HCT116 (cell line): ENCODE results near the gene PAPPA2.

Experiments
- EZH2 ChIP-seq: fragments of 200-600 bp; sonication (generic); IDR thresholded peaks from 2 replicates; pipeline ENCODE4 v1.6.1; 2017; ENCODE audit warnings: antibody characterized with exemption, mixed run types
- POLR2A ChIP-seq: IDR thresholded peaks from 2 replicates; pipeline ENCODE4 v1.7.0; 2011; ENCODE audit warnings: borderline replicate concordance; ENCODE audit not compliant: insufficient read depth, insufficient read length; ENCODE audit errors: extremely low read depth
- TF ChIP-seq, protein P1 (sequence below), 3 experiments: fragments of 200-600 bp in 1 of 3; sonication (generic) in 1 of 3; IDR thresholded peaks in 2 of 3; conservative IDR thresholded peaks in 1 of 3; 2 replicates each; pipeline ENCODE4 v1.5.1; 2012 to 2017; ENCODE audit warnings: low read depth in 2 of 3, low read length in 2 of 3, antibody characterized with exemption in 1 of 3, borderline replicate concordance in 1 of 3, control low read depth in 1 of 3, mild to moderate bottlenecking in 1 of 3, mixed read lengths in 1 of 3, mixed run types in 1 of 3, moderate library complexity in 1 of 3; ENCODE audit not compliant: insufficient read depth in 1 of 3

- TF ChIP-seq, protein P1, sequence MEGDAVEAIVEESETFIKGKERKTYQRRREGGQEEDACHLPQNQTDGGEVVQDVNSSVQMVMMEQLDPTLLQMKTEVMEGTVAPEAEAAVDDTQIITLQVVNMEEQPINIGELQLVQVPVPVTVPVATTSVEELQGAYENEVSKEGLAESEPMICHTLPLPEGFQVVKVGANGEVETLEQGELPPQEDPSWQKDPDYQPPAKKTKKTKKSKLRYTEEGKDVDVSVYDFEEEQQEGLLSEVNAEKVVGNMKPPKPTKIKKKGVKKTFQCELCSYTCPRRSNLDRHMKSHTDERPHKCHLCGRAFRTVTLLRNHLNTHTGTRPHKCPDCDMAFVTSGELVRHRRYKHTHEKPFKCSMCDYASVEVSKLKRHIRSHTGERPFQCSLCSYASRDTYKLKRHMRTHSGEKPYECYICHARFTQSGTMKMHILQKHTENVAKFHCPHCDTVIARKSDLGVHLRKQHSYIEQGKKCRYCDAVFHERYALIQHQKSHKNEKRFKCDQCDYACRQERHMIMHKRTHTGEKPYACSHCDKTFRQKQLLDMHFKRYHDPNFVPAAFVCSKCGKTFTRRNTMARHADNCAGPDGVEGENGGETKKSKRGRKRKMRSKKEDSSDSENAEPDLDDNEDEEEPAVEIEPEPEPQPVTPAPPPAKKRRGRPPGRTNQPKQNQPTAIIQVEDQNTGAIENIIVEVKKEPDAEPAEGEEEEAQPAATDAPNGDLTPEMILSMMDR (IDR thresholded peaks at IDR 0.05 in 2 of 3, conservative IDR thresholded peaks at IDR 0.05 in 1 of 3; ENCODE audit: borderline replicate concordance in 1 of 3, insufficient read depth in 1 of 3, low read depth in 2 of 3, low read length in 2 of 3), result peak; percentile 70 to 87 (median 77)
- no peak for TF ChIP-seq POLR2A
- no peak for TF ChIP-seq EZH2
Observed at GRCh38 chr1:176880955-176881595, 418.1 kb downstream of the PAPPA2 start.
